GM23338 (cell line): ENCODE data around the gene PLEKHN1.

Experiments
- EZH2 ChIP-seq: fragments of 200-600 bp; sonication (generic); IDR thresholded peaks from one replicate; pipeline ENCODE4 v1.8.0; 2017; ENCODE audit warnings: antibody characterized with exemption, mild to moderate bottlenecking, low read depth; ENCODE audit not compliant: unreplicated experiment
- EZH2phosphoT487 ChIP-seq: fragments of 200-600 bp; sonication (generic); IDR thresholded peaks from one replicate; pipeline ENCODE4 v1.8.1; 2018; ENCODE audit warnings: antibody characterized with exemption; ENCODE audit not compliant: unreplicated experiment
- NANOG ChIP-seq: IDR thresholded peaks from 2 replicates; pipeline ENCODE4 v1.6.1; 2016; ENCODE audit warnings: antibody characterized with exemption, borderline replicate concordance
- POLR2AphosphoS5 ChIP-seq: IDR thresholded peaks from 2 replicates; pipeline ENCODE4 v1.6.1; 2016; ENCODE audit warnings: antibody characterized with exemption, low read depth
- STAT1 ChIP-seq: IDR thresholded peaks from one replicate; pipeline ENCODE4 v1.6.1; 2016; ENCODE audit warnings: antibody characterized with exemption; ENCODE audit not compliant: unreplicated experiment
- ZNF114 ChIP-seq: fragments of 250-450 bp; sonication (Bioruptor Pico); IDR thresholded peaks from 2 replicates; pipeline ENCODE4 v1.5.0; 2020; ENCODE audit warnings: mild to moderate bottlenecking, moderate library complexity
- TF ChIP-seq, protein P1 (sequence below), 2 experiments: fragments of 200-600 bp in 1 of 2; sonication (generic) in 1 of 2; conservative IDR thresholded peaks; 2 replicates each; pipeline versions ENCODE4 v1.5.1 to v1.6.1; 2016 to 2017; ENCODE audit warnings: antibody characterized with exemption in 2 of 2, low read depth in 2 of 2, mild to moderate bottlenecking in 2 of 2, moderate library complexity in 1 of 2
- TF ChIP-seq, protein P2 (sequence below): IDR thresholded peaks from one replicate; pipeline ENCODE4 v1.6.1; 2018; ENCODE audit warnings: antibody characterized with exemption; ENCODE audit not compliant: unreplicated experiment
- TF ChIP-seq, protein P3 (sequence below): IDR thresholded peaks from 2 replicates; pipeline ENCODE4 v1.6.1; 2016; ENCODE audit warnings: antibody characterized with exemption

DNA sequence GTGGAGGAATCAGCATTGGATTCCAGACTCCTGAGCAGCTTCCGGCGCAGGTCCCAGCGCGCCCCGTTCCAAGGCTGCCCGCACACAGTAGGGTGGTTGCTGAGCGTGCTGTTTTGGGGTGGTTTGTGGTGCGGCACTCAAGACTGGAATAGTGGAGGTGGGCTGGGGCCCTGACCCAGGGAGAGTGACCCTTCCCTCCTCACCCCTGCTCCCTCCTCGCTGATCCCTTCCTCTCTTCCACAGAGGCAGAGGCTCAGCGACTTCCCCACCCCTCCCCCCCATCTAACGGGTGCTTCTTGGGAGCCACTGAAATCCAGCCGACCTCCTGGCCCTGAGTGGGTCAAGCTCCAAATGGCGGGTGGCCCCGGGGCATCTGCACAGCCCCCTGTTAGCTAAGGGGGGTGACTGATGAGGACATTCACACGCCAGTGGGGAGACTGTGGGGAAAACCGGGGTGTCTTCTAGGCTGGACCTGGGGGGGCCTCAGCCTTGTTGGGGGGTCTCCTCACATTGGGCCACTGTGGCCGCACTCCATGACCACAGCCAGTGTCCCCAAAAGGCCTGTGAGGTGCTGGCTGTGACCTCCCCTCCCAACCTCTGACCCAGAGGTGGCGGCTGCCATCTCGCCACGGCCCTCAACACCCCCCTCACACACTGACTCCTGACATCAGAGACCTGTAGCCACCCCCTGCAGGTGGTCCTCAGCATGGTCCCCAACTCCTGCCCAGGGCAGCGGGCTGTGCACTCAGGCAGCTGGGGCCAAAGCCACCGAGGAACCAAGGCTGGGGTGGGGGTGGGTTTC is 37.5 kb downstream of the PLEKHN1 start:
- TF ChIP-seq, protein P1, sequence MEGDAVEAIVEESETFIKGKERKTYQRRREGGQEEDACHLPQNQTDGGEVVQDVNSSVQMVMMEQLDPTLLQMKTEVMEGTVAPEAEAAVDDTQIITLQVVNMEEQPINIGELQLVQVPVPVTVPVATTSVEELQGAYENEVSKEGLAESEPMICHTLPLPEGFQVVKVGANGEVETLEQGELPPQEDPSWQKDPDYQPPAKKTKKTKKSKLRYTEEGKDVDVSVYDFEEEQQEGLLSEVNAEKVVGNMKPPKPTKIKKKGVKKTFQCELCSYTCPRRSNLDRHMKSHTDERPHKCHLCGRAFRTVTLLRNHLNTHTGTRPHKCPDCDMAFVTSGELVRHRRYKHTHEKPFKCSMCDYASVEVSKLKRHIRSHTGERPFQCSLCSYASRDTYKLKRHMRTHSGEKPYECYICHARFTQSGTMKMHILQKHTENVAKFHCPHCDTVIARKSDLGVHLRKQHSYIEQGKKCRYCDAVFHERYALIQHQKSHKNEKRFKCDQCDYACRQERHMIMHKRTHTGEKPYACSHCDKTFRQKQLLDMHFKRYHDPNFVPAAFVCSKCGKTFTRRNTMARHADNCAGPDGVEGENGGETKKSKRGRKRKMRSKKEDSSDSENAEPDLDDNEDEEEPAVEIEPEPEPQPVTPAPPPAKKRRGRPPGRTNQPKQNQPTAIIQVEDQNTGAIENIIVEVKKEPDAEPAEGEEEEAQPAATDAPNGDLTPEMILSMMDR (conservative IDR thresholded peaks at IDR 0.05; ENCODE audit: low read depth in 2 of 2) = no peak
- TF ChIP-seq, protein P2, sequence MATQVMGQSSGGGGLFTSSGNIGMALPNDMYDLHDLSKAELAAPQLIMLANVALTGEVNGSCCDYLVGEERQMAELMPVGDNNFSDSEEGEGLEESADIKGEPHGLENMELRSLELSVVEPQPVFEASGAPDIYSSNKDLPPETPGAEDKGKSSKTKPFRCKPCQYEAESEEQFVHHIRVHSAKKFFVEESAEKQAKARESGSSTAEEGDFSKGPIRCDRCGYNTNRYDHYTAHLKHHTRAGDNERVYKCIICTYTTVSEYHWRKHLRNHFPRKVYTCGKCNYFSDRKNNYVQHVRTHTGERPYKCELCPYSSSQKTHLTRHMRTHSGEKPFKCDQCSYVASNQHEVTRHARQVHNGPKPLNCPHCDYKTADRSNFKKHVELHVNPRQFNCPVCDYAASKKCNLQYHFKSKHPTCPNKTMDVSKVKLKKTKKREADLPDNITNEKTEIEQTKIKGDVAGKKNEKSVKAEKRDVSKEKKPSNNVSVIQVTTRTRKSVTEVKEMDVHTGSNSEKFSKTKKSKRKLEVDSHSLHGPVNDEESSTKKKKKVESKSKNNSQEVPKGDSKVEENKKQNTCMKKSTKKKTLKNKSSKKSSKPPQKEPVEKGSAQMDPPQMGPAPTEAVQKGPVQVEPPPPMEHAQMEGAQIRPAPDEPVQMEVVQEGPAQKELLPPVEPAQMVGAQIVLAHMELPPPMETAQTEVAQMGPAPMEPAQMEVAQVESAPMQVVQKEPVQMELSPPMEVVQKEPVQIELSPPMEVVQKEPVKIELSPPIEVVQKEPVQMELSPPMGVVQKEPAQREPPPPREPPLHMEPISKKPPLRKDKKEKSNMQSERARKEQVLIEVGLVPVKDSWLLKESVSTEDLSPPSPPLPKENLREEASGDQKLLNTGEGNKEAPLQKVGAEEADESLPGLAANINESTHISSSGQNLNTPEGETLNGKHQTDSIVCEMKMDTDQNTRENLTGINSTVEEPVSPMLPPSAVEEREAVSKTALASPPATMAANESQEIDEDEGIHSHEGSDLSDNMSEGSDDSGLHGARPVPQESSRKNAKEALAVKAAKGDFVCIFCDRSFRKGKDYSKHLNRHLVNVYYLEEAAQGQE = no peak
- no peak for TF ChIP-seq ZNF114 (CRISPR knock-in tag)
- no peak for TF ChIP-seq POLR2AphosphoS5
- TF ChIP-seq EZH2 = no peak
- TF ChIP-seq, protein P3, sequence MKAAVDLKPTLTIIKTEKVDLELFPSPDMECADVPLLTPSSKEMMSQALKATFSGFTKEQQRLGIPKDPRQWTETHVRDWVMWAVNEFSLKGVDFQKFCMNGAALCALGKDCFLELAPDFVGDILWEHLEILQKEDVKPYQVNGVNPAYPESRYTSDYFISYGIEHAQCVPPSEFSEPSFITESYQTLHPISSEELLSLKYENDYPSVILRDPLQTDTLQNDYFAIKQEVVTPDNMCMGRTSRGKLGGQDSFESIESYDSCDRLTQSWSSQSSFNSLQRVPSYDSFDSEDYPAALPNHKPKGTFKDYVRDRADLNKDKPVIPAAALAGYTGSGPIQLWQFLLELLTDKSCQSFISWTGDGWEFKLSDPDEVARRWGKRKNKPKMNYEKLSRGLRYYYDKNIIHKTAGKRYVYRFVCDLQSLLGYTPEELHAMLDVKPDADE = no peak
- no peak for TF ChIP-seq STAT1
- no peak for TF ChIP-seq EZH2phosphoT487
- TF ChIP-seq NANOG = no peak
